ENCODE results near the gene MS4A10. TPM values are rescaled to one million over a fixed set of nuclear protein-coding genes. Genes with fewer than 3 reads are reported as not detected.

Gene MS4A10
- total and polyA plus RNA-seq, 2 experiments from 2014 or later: 0.21 to 0.47 TPM

- Histone ChIP-seq H3K9me3 (ENCODE audit: low read depth) (no peaks in the 10 kb centered on the region), H3K79me2 (no peaks in the 10 kb centered on the region), H3K27ac (no peak overlapping the region), H3K4me3 (no peak overlapping the region), H3K4me1 (ENCODE audit: insufficient read depth) (peaks cover 3% of the 10 kb centered on the region), H3K27me3 (no peaks in the 10 kb centered on the region), H4K20me1 (ENCODE audit: insufficient read depth, poor library complexity, severe bottlenecking) (no peaks in the 10 kb centered on the region), H3K4me2 (no peak overlapping the region), H3K9me2 (replicated peaks; ENCODE audit: insufficient read depth) (no peaks in the 10 kb centered on the region), H3K36me3 (replicated peaks; ENCODE audit: insufficient read depth, low read depth) (no peaks in the 10 kb centered on the region), H2AFZ (no peak overlapping the region)
- TF ChIP-seq CTCF (IDR thresholded peaks at IDR 0.05; ENCODE audit: poor library complexity) (no peak), EZH2 (IDR thresholded peaks at IDR 0.05; ENCODE audit: borderline replicate concordance) (no peak), EZH2phosphoT487 (IDR thresholded peaks at IDR 0.05; ENCODE audit: low read depth, severe bottlenecking, unreplicated experiment) (no peak)
- 50% methylated on average over 2 of the region's 2 CpGs for WGBS (ENCODE audit: low lambda C conversion rate, missing lambda C conversion rate)
- no peak for DNase-seq (ENCODE audit: low spot score)
These were observed 7.6 kb upstream of the MS4A10 start for GRCh38 chr11:60777572-60777971.

- Histone ChIP-seq H2AFZ (no peak overlapping the region), H3K27ac (no peak overlapping the region), H3K27me3 (no peaks in the 10 kb centered on the region), H3K36me3 (replicated peaks; ENCODE audit: insufficient read depth, low read depth) (no peaks in the 10 kb centered on the region), H3K4me1 (ENCODE audit: insufficient read depth) (no peaks in the 10 kb centered on the region), H3K9me3 (ENCODE audit: low read depth) (no peaks in the 10 kb centered on the region), H3K4me2 (no peak overlapping the region), H3K9me2 (replicated peaks; ENCODE audit: insufficient read depth) (no peaks in the 10 kb centered on the region), H3K79me2 (no peaks in the 10 kb centered on the region), H3K4me3 (no peak overlapping the region), H4K20me1 (ENCODE audit: insufficient read depth, poor library complexity, severe bottlenecking) (no peaks in the 10 kb centered on the region)
- no peak for TF ChIP-seq CTCF (IDR thresholded peaks at IDR 0.05; ENCODE audit: poor library complexity)
- TF ChIP-seq EZH2 (IDR thresholded peaks at IDR 0.05; ENCODE audit: borderline replicate concordance): no peak
- TF ChIP-seq EZH2phosphoT487 (IDR thresholded peaks at IDR 0.05; ENCODE audit: low read depth, severe bottlenecking, unreplicated experiment): no peak
- no peak for DNase-seq (ENCODE audit: low spot score)
- 71% methylated on average over 2 of the region's 2 CpGs for WGBS (ENCODE audit: low lambda C conversion rate, missing lambda C conversion rate)
These were observed 5.1 kb upstream of the MS4A10 start for GRCh38 chr11:60780065-60780464.

GRCh38 chr11:60780774-60781173, 4.4 kb upstream of the MS4A10 start:
- Histone ChIP-seq H3K27me3 (no peaks in the 10 kb centered on the region), H4K20me1 (ENCODE audit: insufficient read depth, poor library complexity, severe bottlenecking) (no peaks in the 10 kb centered on the region), H3K9me2 (replicated peaks; ENCODE audit: insufficient read depth) (no peaks in the 10 kb centered on the region), H3K9me3 (ENCODE audit: low read depth) (no peaks in the 10 kb centered on the region), H3K4me2 (no peak overlapping the region), H3K4me3 (no peak overlapping the region), H3K27ac (no peak overlapping the region), H3K36me3 (replicated peaks; ENCODE audit: insufficient read depth, low read depth) (no peaks in the 10 kb centered on the region), H3K79me2 (no peaks in the 10 kb centered on the region), H2AFZ (no peak overlapping the region), H3K4me1 (ENCODE audit: insufficient read depth) (no peaks in the 10 kb centered on the region)
- DNase-seq (ENCODE audit: low spot score): no peak
- TF ChIP-seq EZH2 (IDR thresholded peaks at IDR 0.05; ENCODE audit: borderline replicate concordance) (no peak), CTCF (IDR thresholded peaks at IDR 0.05; ENCODE audit: poor library complexity) (no peak), EZH2phosphoT487 (IDR thresholded peaks at IDR 0.05; ENCODE audit: low read depth, severe bottlenecking, unreplicated experiment) (no peak)
